Superior temporal gyrus (tissue), 1 donor: ENCODE results near the gene BTN2A1.
"Not testable (repeated sequence)": the region's sequence is repeated elsewhere in the genome, so short reads cannot be mapped to it uniquely, and the experiment has no call there.

Source experiments
- DNase-seq: peaks from one replicate; pipeline ENCODE4 v3.0.0-alpha.2; 2016; ENCODE audit errors: extremely low spot score

Gene BTN2A1

GRCh38 chr6:26493258-26493657, 35.5 kb downstream of the BTN2A1 start:
- no peak for DNase-seq

- no peak for DNase-seq
Observed at GRCh38 chr6:26494117-26494516, 36.4 kb downstream of the BTN2A1 start.

DNA sequence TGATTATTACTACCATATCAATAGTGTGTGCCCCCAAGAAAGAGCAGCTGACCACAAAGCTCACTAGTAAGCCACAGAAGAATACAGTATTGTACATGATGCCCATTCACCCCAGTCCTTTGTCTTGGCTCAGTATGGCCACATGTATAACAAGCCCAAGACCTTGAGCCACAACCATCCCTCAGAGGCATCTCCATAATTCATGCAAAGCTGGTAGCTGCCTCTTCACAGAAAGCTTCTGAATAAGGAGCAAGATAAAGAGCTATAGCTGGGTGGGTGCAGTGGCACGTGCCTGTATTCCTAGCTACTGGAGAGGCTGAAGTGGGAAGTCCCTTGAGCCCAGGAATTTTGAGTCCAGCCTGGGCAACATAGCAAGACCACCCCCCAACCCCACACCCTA, 37.5 kb downstream of the BTN2A1 start:
- no peak for DNase-seq

- DNase-seq, result no peak
Observed at GRCh38 chr6:26497610-26498009, 39.9 kb downstream of the BTN2A1 start.

- no peak for DNase-seq
Observed at GRCh38 chr6:26500102-26500501, 42.3 kb downstream of the BTN2A1 start, which contains the start of gene BTN1A1. Gene BTN1A1 (plus strand): TSS chr6:26500303. CDS start chr6:26501287, 984 bp downstream.

- DNase-seq, result no peak
Observed at GRCh38 chr6:26501482-26501986, 43.8 kb downstream of the BTN2A1 start.

- DNase-seq, result no peak
Observed at GRCh38 chr6:26502165-26502564, 44.4 kb downstream of the BTN2A1 start.

DNA sequence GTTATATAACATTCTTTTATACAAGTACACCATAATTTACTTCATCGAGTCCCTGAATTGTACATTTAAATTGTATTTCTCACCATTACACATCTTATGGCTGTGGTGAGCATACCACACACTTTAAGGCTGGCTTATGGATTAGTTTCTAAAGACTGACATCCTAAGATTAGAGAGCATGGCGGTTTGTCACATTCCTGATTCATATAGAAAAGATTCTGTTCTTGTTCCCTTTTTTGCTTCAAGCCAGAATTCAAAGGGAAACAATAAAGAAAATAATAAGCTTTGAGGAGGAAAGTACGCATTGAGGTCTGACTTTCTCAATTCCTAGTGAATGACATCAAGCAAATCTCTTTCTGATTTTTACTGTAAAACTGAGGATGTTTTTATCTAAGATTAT, 44.9 kb downstream of the BTN2A1 start:
- DNase-seq, result no peak

DNA sequence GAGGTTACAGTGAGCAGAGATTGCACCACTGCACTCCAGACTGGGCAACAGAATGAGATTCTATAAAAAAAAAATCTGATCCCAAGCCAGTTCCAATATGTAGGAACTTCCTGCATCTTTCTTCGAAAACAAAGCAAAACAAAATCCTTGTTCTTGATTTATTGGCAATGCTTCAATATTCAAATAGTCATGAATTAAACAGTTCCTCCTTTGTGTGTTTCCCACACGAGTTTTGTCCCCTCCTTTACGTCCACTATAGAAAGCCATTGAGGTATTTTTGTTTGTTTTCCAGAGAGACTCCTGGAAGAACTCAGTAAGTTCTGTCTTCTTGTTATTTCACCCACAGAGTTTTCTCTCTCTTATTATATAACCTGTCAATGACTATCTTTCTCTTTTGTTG, 49.9 kb downstream of the BTN2A1 start:
- peak; percentile 59 for DNase-seq

DNA sequence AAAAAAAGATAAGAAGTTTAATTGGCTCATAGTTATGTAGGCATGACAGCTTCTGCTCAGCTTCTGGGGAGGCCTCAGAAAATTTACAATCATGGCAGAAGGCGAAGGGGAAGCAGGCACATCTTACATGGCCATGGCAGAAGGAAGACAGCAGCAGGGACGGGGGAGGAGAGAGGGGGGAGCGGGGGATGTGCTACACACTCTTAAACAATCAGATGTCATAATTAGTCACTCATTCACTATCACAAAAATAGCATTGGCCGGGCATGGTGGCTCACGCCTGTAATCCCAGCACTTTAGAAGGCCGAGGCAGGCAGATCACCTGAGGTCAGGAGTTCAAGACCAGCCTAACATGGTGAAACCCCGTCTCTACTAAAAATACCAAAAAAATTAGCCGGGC, 53.3 kb downstream of the BTN2A1 start:
- not testable (repeated sequence) for DNase-seq

- no peak for DNase-seq
Observed at GRCh38 chr6:26514984-26515383, 57.2 kb downstream of the BTN2A1 start.

DNA sequence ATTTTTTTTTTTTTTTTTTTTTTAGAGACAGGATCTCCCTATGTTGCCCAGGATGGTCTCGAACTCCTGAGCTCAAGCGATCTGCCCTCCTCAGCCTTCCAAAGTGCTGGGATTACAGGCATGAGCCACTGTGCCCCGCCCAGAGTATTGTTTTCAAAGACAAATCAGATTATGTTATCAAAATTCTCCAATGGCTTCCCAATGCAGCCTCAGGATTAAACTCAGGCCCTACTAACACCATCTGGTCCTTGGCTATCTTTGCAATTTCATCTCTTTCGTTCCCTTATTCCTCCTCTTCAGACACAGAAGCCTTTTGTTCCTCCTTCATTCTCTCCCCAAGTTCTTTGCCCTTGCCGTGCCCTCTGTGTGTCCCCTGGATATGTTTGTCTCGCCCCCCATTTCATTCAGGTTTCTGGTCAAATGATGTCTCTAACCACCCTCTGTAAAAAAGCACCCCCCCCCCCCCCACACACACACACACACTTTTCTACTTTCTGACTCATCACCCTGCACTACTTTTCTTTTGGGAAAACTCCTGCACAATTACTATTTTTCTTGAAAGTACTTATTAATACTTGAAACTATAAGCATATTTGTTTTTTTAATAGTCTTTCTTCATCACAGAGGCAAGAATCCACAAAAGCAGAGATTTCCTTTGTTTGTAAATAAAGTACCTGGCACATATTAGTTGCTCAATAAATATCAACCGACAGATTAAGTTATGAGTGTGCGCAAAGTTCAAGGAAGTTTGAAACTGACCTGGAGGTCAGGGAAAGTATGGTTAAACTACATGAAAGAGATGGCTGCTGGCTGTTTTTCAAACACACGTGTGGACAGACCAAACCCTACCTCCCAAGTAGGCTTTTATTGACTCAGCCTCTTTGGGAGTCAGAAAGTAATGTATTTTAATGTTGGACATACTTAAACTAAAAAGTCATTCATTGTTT, 59.0 kb downstream of the BTN2A1 start:
- no peak for DNase-seq
